H54 (cell line): Measurements from ENCODE around the gene ZSWIM9.
A peak's percentile ranks its signal among the peaks of the same experiment; 100 is the strongest.

Experiments used
- DNase-seq: peaks from one replicate; pipeline ENCODE4 v3.0.0; 2011; ENCODE audit warnings: low spot score, mixed read lengths; ENCODE audit not compliant: insufficient read length
- FAIRE-seq: peaks from 3 replicates; lab custom pipeline; 2011; peaks lifted over from hg19 to GRCh38; lab: Jason Lieb, UNC
- POLR2A ChIP-seq: IDR thresholded peaks from 2 replicates; pipeline ENCODE4 v1.6.1; 2011; ENCODE audit warnings: low read depth, mild to moderate bottlenecking, low read length

The ZSWIM9 gene

GRCh38 chr19:48154003-48154402 is 16.5 kb upstream of the ZSWIM9 start:
- FAIRE-seq (no peak), DNase-seq (no peak)
- no peak for TF ChIP-seq POLR2A

GRCh38 chr19:48158210-48158790 is 12.2 kb upstream of the ZSWIM9 start:
- no peak for TF ChIP-seq POLR2A
- DNase-seq (no peak), FAIRE-seq (no peak)

GRCh38 chr19:48168689-48169088 is 1.8 kb upstream of the ZSWIM9 start:
- TF ChIP-seq POLR2A = no peak
- DNase-seq = no peak
- no peak for FAIRE-seq

- FAIRE-seq (no peak), DNase-seq (peak; percentile 30)
- no peak for TF ChIP-seq POLR2A
These were observed 922 bp upstream of the ZSWIM9 start for GRCh38 chr19:48169578-48169938.

- no peak for DNase-seq
These were observed 402 bp downstream of the ZSWIM9 start for GRCh38 chr19:48170817-48171347.

GRCh38 chr19:48171710-48172109 is 1.2 kb downstream of the ZSWIM9 start:
- no peak for DNase-seq
- TF ChIP-seq POLR2A = no peak

More at GRCh38 chr19:48170817-48171347, 402 bp downstream of the ZSWIM9 start:
- no peak for FAIRE-seq
- no peak for TF ChIP-seq POLR2A

GRCh38 chr19:48174445-48175030 is 4.1 kb downstream of the ZSWIM9 start:
- FAIRE-seq = no peak
- DNase-seq = no peak
- no peak for TF ChIP-seq POLR2A

More at GRCh38 chr19:48171710-48172109, 1.2 kb downstream of the ZSWIM9 start:
- FAIRE-seq = no peak

GRCh38 chr19:48175578-48175977 is 5.1 kb downstream of the ZSWIM9 start:
- FAIRE-seq (no peak), DNase-seq (no peak)
- TF ChIP-seq POLR2A = no peak

GRCh38 chr19:48176226-48176625 is 5.7 kb downstream of the ZSWIM9 start:
- DNase-seq = no peak
- FAIRE-seq = no peak
- no peak for TF ChIP-seq POLR2A

- no peak for TF ChIP-seq POLR2A
- FAIRE-seq (no peak), DNase-seq (no peak)
These were observed 11.0 kb downstream of the ZSWIM9 start for GRCh38 chr19:48181505-48181904.

GRCh38 chr19:48182434-48182833 is 12.0 kb downstream of the ZSWIM9 start:
- no peak for TF ChIP-seq POLR2A
- FAIRE-seq (no peak), DNase-seq (no peak)

GRCh38 chr19:48183356-48183755 is 12.9 kb downstream of the ZSWIM9 start:
- no peak for TF ChIP-seq POLR2A
- FAIRE-seq = no peak
- DNase-seq = no peak

GRCh38 chr19:48186015-48186414 is 15.5 kb downstream of the ZSWIM9 start:
- DNase-seq (no peak), FAIRE-seq (no peak)
- TF ChIP-seq POLR2A = no peak

GRCh38 chr19:48186541-48186991 is 16.1 kb downstream of the ZSWIM9 start:
- TF ChIP-seq POLR2A = no peak
- FAIRE-seq (no peak), DNase-seq (no peak)
